Panc1 (cell line): ENCODE results near the gene CIB4. TPM values are rescaled to one million over a fixed set of nuclear protein-coding genes. Genes with fewer than 3 reads are reported as not detected.

Experiments used
- ATAC-seq: fragments of 200-7000 bp; cut with Tn5 transposase; 2 replicates; pipeline ENCODE4 v1.9.1; 2020; ENCODE audit warnings: mild to moderate bottlenecking, moderate library complexity
- BruUV-seq: library from RNA; stranded (reverse); fragments of 400-500 nt; replicated peaks from 2 replicates; lab custom pipeline; 2021; lab: Mats Ljungman, UMichigan
- CTCF ChIA-PET: fragments of 300-600 bp; sonication (Branson Sonifier 250); formaldehyde crosslinking; loops from one replicate; lab custom pipeline; 2022; ENCODE audit warnings: antibody characterized with exemption; lab: Charles Lee
- POLR2A ChIA-PET: fragments of 300-600 bp; sonication (Branson Sonifier 250); formaldehyde crosslinking; loops from one replicate; lab custom pipeline; 2022; ENCODE audit warnings: antibody characterized with exemption; lab: Charles Lee
- DNase-seq: peaks from one replicate; pipeline ENCODE4 v3.0.0-alpha.2; 2010; ENCODE audit warnings: low read depth, low spot score
- H3K27ac ChIP-seq: 2 replicates; pipeline ENCODE4 v1.5.1; 2011; ENCODE audit warnings: mild to moderate bottlenecking, low read length, inconsistent platforms
- H3K27me3 ChIP-seq: fragments of 200-500 bp; sonication (Bioruptor generic); 2 replicates; pipeline ENCODE4 v1.6.0; 2014; ENCODE audit warnings: low read length, inconsistent platforms; ENCODE audit not compliant: control insufficient read depth, insufficient read depth
- H3K36me3 ChIP-seq: fragments of 200-500 bp; sonication (Bioruptor generic); 2 replicates; pipeline ENCODE4 v1.5.1; 2014; ENCODE audit warnings: inconsistent platforms, mild to moderate bottlenecking, low read length, moderate library complexity; ENCODE audit not compliant: control insufficient read depth, insufficient read depth
- H3K4me1 ChIP-seq: 2 replicates; pipeline ENCODE4 v1.5.1; 2011; ENCODE audit warnings: inconsistent platforms, mild to moderate bottlenecking, low read length, moderate library complexity; ENCODE audit not compliant: control insufficient read depth, insufficient read depth
- H3K4me3 ChIP-seq, 2 experiments: 2 replicates each; pipeline ENCODE4 v1.5.1; 2011 to 2012; ENCODE audit warnings: low read depth in 2 of 2, low read length in 2 of 2, mild to moderate bottlenecking in 2 of 2, inconsistent platforms in 1 of 2, moderate library complexity in 1 of 2
- H3K9me3 ChIP-seq: fragments of 200-500 bp; sonication (Bioruptor generic); 2 replicates; pipeline ENCODE4 v1.5.1; 2014; ENCODE audit warnings: low read depth, mild to moderate bottlenecking, inconsistent platforms, low read length, moderate library complexity; ENCODE audit not compliant: control insufficient read depth, insufficient read depth
- POLR2AphosphoS5 ChIP-seq: IDR thresholded peaks from 2 replicates; pipeline ENCODE4 v1.6.1; 2012; ENCODE audit warnings: mild to moderate bottlenecking, low read depth, low read length, moderate library complexity
- SIN3A ChIP-seq: IDR thresholded peaks from 2 replicates; pipeline ENCODE4 v1.6.1; 2012; ENCODE audit warnings: low read depth, mild to moderate bottlenecking, low read length, moderate library complexity, borderline replicate concordance; ENCODE audit not compliant: insufficient read depth
- TCF7L2 ChIP-seq: IDR thresholded peaks from 2 replicates; pipeline ENCODE4 v1.6.1; 2011; ENCODE audit warnings: mild to moderate bottlenecking, low read depth, low read length, inconsistent platforms
- in situ Hi-C: cut with HindIII; loops from 2 replicates; pipeline ENCODE4 v1.10.0; 2016; ENCODE audit warnings: low sequenced_read_pairs, low pct_unique_long_range_greater_than_20kb
- intact Hi-C: fragments of 100-400 bp; cut with micrococcal nuclease; formaldehyde crosslinking; loops from one replicate; pipeline ENCODE4 v1.10.0; 2022; ENCODE audit not compliant: unreplicated experiment
- total RNA-seq: library from RNA; stranded (reverse); gene quantifications from one replicate; pipeline ENCODE4 v1.2.1, GENCODE V29; 2021; ENCODE audit not compliant: unreplicated experiment
- TF ChIP-seq, protein P1 (sequence below), 2 experiments: IDR thresholded peaks; 2 replicates each; pipeline ENCODE4 v1.6.1; 2011 to 2012; ENCODE audit warnings: low read depth in 2 of 2, control low read depth in 1 of 2, low read length in 1 of 2, mild to moderate bottlenecking in 1 of 2, moderate library complexity in 1 of 2; ENCODE audit not compliant: insufficient read depth in 1 of 2
- TF ChIP-seq, protein P2 (sequence below): fragments of 450-650 bp; IDR thresholded peaks from 2 replicates; pipeline ENCODE4 v1.5.1; 2017; ENCODE audit warnings: mild to moderate bottlenecking

The CIB4 gene
- total RNA-seq, 1 experiment from 2014 or later: 0.33 TPM

DNA sequence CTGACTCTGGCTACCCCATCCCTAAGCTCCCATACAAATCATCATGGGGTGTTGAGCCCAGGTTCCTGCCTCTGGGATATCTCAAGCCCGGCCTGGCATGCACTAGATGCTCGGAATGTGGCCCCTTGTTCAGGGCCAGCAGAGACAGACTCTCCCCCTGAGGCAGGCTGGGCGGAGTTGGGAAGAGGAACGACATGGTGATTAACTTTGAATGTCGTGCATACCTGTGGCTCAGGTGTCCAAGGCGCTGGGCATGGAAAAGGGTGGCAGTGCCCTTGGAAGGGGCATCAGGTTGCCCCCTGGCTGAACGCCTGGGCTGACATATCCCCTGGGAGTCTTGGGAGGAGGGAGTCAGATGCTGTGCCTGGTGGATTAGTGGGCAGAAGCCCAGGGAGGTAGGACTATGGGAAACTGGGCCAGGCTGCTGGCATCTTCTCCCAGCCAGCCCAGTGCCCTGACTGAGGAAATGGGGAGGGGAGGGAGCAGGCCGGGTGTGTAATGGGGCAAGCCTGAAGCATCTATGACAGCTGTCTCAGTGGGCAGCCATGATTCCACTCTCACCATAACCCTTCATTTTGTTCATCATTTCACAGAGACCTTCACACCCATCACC is 105.4 kb downstream of the CIB4 start:
- Histone ChIP-seq H3K36me3 (no peaks in the 10 kb centered on the region), H3K4me1 (no peaks in the 10 kb centered on the region; the same call in 1 of the 2 replicates), H3K9me3 (no peaks in the 10 kb centered on the region), H3K27ac (no peak overlapping the region), H3K27me3 (no peaks in the 10 kb centered on the region; the same call in 1 of the 2 replicates), H3K4me3 (no peak overlapping the region)
- intact Hi-C loops: no loop called here
- POLR2A ChIA-PET: no interaction called here
- TF ChIP-seq, protein P1, sequence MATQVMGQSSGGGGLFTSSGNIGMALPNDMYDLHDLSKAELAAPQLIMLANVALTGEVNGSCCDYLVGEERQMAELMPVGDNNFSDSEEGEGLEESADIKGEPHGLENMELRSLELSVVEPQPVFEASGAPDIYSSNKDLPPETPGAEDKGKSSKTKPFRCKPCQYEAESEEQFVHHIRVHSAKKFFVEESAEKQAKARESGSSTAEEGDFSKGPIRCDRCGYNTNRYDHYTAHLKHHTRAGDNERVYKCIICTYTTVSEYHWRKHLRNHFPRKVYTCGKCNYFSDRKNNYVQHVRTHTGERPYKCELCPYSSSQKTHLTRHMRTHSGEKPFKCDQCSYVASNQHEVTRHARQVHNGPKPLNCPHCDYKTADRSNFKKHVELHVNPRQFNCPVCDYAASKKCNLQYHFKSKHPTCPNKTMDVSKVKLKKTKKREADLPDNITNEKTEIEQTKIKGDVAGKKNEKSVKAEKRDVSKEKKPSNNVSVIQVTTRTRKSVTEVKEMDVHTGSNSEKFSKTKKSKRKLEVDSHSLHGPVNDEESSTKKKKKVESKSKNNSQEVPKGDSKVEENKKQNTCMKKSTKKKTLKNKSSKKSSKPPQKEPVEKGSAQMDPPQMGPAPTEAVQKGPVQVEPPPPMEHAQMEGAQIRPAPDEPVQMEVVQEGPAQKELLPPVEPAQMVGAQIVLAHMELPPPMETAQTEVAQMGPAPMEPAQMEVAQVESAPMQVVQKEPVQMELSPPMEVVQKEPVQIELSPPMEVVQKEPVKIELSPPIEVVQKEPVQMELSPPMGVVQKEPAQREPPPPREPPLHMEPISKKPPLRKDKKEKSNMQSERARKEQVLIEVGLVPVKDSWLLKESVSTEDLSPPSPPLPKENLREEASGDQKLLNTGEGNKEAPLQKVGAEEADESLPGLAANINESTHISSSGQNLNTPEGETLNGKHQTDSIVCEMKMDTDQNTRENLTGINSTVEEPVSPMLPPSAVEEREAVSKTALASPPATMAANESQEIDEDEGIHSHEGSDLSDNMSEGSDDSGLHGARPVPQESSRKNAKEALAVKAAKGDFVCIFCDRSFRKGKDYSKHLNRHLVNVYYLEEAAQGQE (IDR thresholded peaks at IDR 0.05; ENCODE audit: insufficient read depth in 1 of 2, low read depth in 2 of 2, low read length in 1 of 2): no peak
- no peak for TF ChIP-seq POLR2AphosphoS5
- TF ChIP-seq SIN3A: no peak
- TF ChIP-seq, protein P2, sequence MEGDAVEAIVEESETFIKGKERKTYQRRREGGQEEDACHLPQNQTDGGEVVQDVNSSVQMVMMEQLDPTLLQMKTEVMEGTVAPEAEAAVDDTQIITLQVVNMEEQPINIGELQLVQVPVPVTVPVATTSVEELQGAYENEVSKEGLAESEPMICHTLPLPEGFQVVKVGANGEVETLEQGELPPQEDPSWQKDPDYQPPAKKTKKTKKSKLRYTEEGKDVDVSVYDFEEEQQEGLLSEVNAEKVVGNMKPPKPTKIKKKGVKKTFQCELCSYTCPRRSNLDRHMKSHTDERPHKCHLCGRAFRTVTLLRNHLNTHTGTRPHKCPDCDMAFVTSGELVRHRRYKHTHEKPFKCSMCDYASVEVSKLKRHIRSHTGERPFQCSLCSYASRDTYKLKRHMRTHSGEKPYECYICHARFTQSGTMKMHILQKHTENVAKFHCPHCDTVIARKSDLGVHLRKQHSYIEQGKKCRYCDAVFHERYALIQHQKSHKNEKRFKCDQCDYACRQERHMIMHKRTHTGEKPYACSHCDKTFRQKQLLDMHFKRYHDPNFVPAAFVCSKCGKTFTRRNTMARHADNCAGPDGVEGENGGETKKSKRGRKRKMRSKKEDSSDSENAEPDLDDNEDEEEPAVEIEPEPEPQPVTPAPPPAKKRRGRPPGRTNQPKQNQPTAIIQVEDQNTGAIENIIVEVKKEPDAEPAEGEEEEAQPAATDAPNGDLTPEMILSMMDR: no peak
- no peak for TF ChIP-seq TCF7L2
- no peak for ATAC-seq
- BruUV-seq: no TSS peak
- in situ Hi-C loops: no loop called here
- DNase-seq: no peak
- CTCF ChIA-PET: no interaction called here

DNA sequence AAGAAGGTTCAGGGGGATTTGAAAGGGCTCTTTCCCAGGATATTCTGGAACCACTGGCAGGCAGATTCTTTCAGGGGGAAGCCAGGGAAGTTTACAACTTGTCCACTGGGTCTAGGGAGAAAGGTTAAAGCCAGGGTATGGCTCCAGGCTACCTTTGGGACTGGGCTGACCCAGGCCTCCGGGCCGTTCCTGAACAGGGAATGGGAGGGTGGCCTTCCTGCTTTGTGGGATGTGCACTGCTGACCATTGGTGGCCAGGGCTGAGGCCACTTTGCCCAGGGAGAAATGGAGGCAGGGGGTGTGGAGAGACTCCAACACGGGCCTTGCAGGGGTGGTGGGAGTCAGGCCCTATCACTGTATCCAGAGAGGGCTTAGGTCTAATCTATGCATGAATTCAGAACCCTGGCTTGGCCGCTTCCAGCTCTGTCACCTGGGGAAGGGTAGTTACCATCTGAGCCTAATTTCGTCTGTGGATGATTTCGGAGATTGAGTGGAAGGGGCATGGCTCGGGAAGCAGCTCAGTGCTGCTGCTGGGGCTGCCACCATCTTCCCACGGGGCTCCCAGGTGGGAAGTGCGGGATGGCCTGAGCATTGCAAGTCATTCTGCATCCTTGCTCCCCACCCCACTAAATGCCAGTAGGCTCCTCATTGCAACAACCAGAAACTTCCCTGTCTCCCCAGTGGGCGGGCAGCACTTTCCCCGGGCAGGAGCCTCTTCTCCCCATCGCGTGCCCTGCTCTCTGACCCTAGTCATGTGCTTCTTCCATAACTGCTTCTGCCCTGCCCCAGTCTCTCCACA is 106.1 kb downstream of the CIB4 start:
- H3K36me3 ChIP-seq: no peaks in the 10 kb centered on the region
- CTCF ChIA-PET: no interaction called here
- no peak overlapping the region for H3K27ac ChIP-seq
- in situ Hi-C loops: no loop called here
- DNase-seq: no peak
- no peaks in the 10 kb centered on the region; the same call in 1 of the 2 replicates for H3K27me3 ChIP-seq
- POLR2A ChIA-PET: no interaction called here
- intact Hi-C loops: no loop called here
- no peak overlapping the region for H3K4me3 ChIP-seq
- H3K4me1 ChIP-seq: no peaks in the 10 kb centered on the region; the same call in 1 of the 2 replicates
- ATAC-seq: no peak
- no peaks in the 10 kb centered on the region for H3K9me3 ChIP-seq
- no peak for TF ChIP-seq POLR2AphosphoS5
- TF ChIP-seq, protein P1 (IDR thresholded peaks at IDR 0.05; ENCODE audit: insufficient read depth in 1 of 2, low read depth in 2 of 2, low read length in 1 of 2): no peak
- TF ChIP-seq SIN3A: no peak
- TF ChIP-seq, protein P2: no peak
- TF ChIP-seq TCF7L2: no peak
- BruUV-seq: no TSS peak
